Hepatocyte (in vitro differentiated cells): Measurements from ENCODE around the gene LSM4. TPM values are rescaled to one million over a fixed set of nuclear protein-coding genes. Genes with fewer than 3 reads are reported as not detected.

Experiments
- DNase-seq: peaks from one replicate; pipeline ENCODE4 v3.0.0-alpha.2; 2016; ENCODE audit warnings: low spot score
- H2AFZ ChIP-seq: fragments of 200-600 bp; sonication (generic); 2 replicates; pipeline ENCODE4 v1.6.0; 2016; ENCODE audit warnings: antibody characterized with exemption, mild to moderate bottlenecking
- H3K27ac ChIP-seq: fragments of 200-600 bp; sonication (generic); 2 replicates; pipeline ENCODE4 v1.5.1; 2016; ENCODE audit warnings: mild to moderate bottlenecking
- H3K27me3 ChIP-seq: fragments of 200-600 bp; sonication (generic); 2 replicates; pipeline ENCODE4 v1.6.1; 2016
- H3K36me3 ChIP-seq: fragments of 200-600 bp; sonication (generic); replicated peaks from 2 replicates; pipeline ENCODE4 v1.5.1; 2016; ENCODE audit warnings: low read depth; ENCODE audit not compliant: insufficient read depth
- H3K4me1 ChIP-seq: fragments of 200-600 bp; sonication (generic); 2 replicates; pipeline ENCODE4 v1.5.1; 2016; ENCODE audit warnings: mild to moderate bottlenecking, moderate library complexity; ENCODE audit not compliant: insufficient read depth
- H3K4me2 ChIP-seq: fragments of 200-600 bp; sonication (generic); 2 replicates; pipeline ENCODE4 v1.6.0; 2016
- H3K4me3 ChIP-seq: fragments of 200-600 bp; sonication (generic); 2 replicates; pipeline ENCODE4 v1.5.1; 2016; ENCODE audit warnings: mild to moderate bottlenecking
- H3K79me2 ChIP-seq: fragments of 200-600 bp; sonication (generic); 2 replicates; pipeline ENCODE4 v1.6.0; 2017; ENCODE audit warnings: mild to moderate bottlenecking
- H3K9me2 ChIP-seq: fragments of 200-600 bp; sonication (generic); replicated peaks from 2 replicates; pipeline ENCODE4 v1.6.0; 2017; ENCODE audit warnings: mild to moderate bottlenecking; ENCODE audit not compliant: insufficient read depth
- H3K9me3 ChIP-seq: fragments of 200-600 bp; sonication (generic); 2 replicates; pipeline ENCODE4 v1.5.1; 2016; ENCODE audit warnings: low read depth, mild to moderate bottlenecking
- H4K20me1 ChIP-seq: fragments of 200-600 bp; sonication (generic); 2 replicates; pipeline ENCODE4 v1.6.0; 2016; ENCODE audit warnings: mild to moderate bottlenecking; ENCODE audit not compliant: insufficient read depth, poor library complexity, severe bottlenecking
- CTCF ChIP-seq: fragments of 200-600 bp; sonication (generic); IDR thresholded peaks from 2 replicates; pipeline ENCODE4 v1.5.1; 2016; ENCODE audit warnings: antibody characterized with exemption, mild to moderate bottlenecking; ENCODE audit not compliant: poor library complexity
- EZH2 ChIP-seq: fragments of 200-600 bp; sonication (generic); IDR thresholded peaks from 2 replicates; pipeline ENCODE4 v1.6.1; 2016; ENCODE audit warnings: antibody characterized with exemption, mild to moderate bottlenecking, borderline replicate concordance
- EZH2phosphoT487 ChIP-seq: fragments of 200-600 bp; sonication (generic); IDR thresholded peaks from one replicate; pipeline ENCODE4 v1.6.1; 2018; ENCODE audit warnings: antibody characterized with exemption, mild to moderate bottlenecking, low read depth, moderate library complexity; ENCODE audit not compliant: unreplicated experiment, severe bottlenecking
- WGBS: methylation state at CpG from one replicate; pipeline ENCODE4 v1.1.6; 2016; ENCODE audit warnings: low lambda C conversion rate; ENCODE audit errors: missing lambda C conversion rate; 5-methylcytosine and 5-hydroxymethylcytosine counted together
- polyA plus RNA-seq: library from polyadenylated mRNA; unstranded; fragments of >200 nt; fragmentation: Nextera tagmentation; extraction: Ambion mirVana; gene quantifications from 2 replicates; pipeline ENCODE4 v1.2.1, GENCODE V29; 2016
- total RNA-seq: library from RNA; depleted of rRNA; stranded (reverse); fragments of >200 nt; gene quantifications from 2 replicates; pipeline ENCODE4 v1.2.3, GENCODE V29; 2014

Gene LSM4
- total and polyA plus RNA-seq, 2 experiments from 2014 or later: 185 to 218 TPM

GRCh38 chr19:18269070-18269723 is 53.7 kb downstream of the LSM4 start:
- Histone ChIP-seq H3K27ac (no peak overlapping the region), H3K4me3 (no peak overlapping the region), H2AFZ (no peak overlapping the region), H4K20me1 (peaks cover 23% of the 10 kb centered on the region), H3K79me2 (peaks cover 14% of the 10 kb centered on the region), H3K9me3 (no peaks in the 10 kb centered on the region), H3K27me3 (no peaks in the 10 kb centered on the region), H3K36me3 (no peaks in the 10 kb centered on the region), H3K4me1 (peaks cover under 1% of the 10 kb centered on the region), H3K9me2 (no peaks in the 10 kb centered on the region), H3K4me2 (no peak overlapping the region)
- no peak for DNase-seq
- no peak for TF ChIP-seq EZH2
- 92% methylated on average over 2 of the region's 2 CpGs for WGBS

DNA sequence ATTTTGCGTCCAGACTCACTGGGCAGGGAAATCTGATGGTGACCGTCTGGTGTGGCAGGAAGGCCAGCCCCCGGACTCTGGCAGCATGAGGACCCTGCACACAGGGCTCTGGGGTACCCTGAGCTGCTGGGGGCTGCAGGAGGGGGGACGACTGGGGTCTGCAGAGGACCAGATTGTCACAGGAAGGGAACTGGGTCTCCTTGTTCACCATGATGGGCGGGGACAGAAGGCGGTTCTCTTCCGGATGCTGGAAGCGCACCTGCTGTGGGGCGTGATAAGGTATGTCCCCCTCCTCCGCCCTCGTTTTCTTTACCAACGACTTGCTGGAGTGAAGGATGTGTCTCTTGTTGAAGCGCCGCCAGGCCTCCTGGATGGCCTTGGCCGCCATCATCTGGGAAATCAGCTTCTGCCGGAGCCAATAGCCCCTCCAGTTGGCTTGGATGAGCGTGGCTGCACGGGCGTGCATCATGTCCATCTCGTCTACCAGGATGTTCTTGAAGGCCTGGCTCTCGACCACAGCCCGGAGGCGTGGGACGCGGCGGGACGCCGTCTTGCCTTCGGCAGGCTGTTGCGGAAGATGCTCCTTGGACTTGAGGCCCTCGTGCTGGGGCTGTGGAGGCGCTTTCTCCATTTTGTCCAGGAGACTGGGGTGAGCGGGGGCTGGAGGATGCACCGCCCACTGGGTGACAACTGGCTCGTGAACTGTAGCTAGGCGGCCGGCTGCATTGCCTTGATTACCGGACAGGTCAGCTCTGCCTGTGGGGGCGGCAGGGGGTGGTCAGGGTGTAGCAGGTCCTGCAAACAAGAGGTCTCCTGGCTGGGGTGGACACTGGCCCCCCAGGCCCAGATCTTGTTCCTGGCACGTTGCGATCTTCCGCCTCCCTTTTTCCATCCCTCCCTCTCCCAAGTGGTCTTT is 55.8 kb downstream of the LSM4 start:
- no peaks in the 10 kb centered on the region for H3K27me3 ChIP-seq
- H3K4me1 ChIP-seq: no peaks in the 10 kb centered on the region
- TF ChIP-seq CTCF (no peak), EZH2 (no peak), EZH2phosphoT487 (no peak)
- no peak overlapping the region for H2AFZ ChIP-seq
- H3K4me3 ChIP-seq: no peak overlapping the region
- H3K79me2 ChIP-seq: no peaks in the 10 kb centered on the region
- no peak for DNase-seq
- H3K9me2 ChIP-seq: no peaks in the 10 kb centered on the region
- H3K36me3 ChIP-seq: no peaks in the 10 kb centered on the region
- H3K9me3 ChIP-seq: no peaks in the 10 kb centered on the region
- H3K27ac ChIP-seq: no peak overlapping the region
- no peak overlapping the region for H3K4me2 ChIP-seq
- peaks cover 5% of the 10 kb centered on the region for H4K20me1 ChIP-seq
- WGBS: 94% methylated on average over 38 of the region's 42 CpGs

GRCh38 chr19:18265582-18265981 is 57.3 kb downstream of the LSM4 start:
- H3K4me1 ChIP-seq: no peaks in the 10 kb centered on the region
- H3K9me3 ChIP-seq: no peaks in the 10 kb centered on the region
- DNase-seq: no peak
- no peak for TF ChIP-seq EZH2
- no peak for TF ChIP-seq EZH2phosphoT487
- TF ChIP-seq CTCF: no peak
- no peaks in the 10 kb centered on the region for H3K27me3 ChIP-seq
- no peaks in the 10 kb centered on the region for H3K9me2 ChIP-seq
- WGBS: 97% methylated on average over 7 of the region's 7 CpGs
- H3K4me3 ChIP-seq: no peak overlapping the region
- H3K4me2 ChIP-seq: no peak overlapping the region
- no peak overlapping the region for H3K27ac ChIP-seq
- H2AFZ ChIP-seq: no peak overlapping the region
- no peaks in the 10 kb centered on the region for H4K20me1 ChIP-seq
- H3K36me3 ChIP-seq: no peaks in the 10 kb centered on the region
- H3K79me2 ChIP-seq: no peaks in the 10 kb centered on the region

- WGBS: 98% methylated on average over 23 of the region's 23 CpGs
- Histone ChIP-seq H3K27me3 (no peaks in the 10 kb centered on the region), H3K4me3 (no peak overlapping the region), H2AFZ (no peak overlapping the region), H3K4me1 (no peaks in the 10 kb centered on the region), H3K36me3 (no peaks in the 10 kb centered on the region), H3K4me2 (no peak overlapping the region), H3K79me2 (no peaks in the 10 kb centered on the region), H3K9me2 (no peaks in the 10 kb centered on the region), H4K20me1 (no peaks in the 10 kb centered on the region), H3K9me3 (no peaks in the 10 kb centered on the region), H3K27ac (no peak overlapping the region)
- TF ChIP-seq EZH2 (no peak), EZH2phosphoT487 (no peak), CTCF (no peak)
- DNase-seq: no peak
These were observed 57.8 kb downstream of the LSM4 start for GRCh38 chr19:18264971-18265540.
